Esophagus muscularis mucosa (tissue), 4 donors: ENCODE results near the gene BORCS6. TPM values are rescaled to one million over a fixed set of nuclear protein-coding genes. Genes with fewer than 3 reads are reported as not detected.
"Not testable (repeated sequence)": the region's sequence is repeated elsewhere in the genome, so short reads cannot be mapped to it uniquely, and the experiment has no call there.

ENCODE experiments used
- DNase-seq: peaks from one replicate; pipeline ENCODE4 v3.0.0-alpha.2; 2017; ENCODE audit errors: extremely low spot score
- H3K27ac ChIP-seq, 4 donors: fragments of 200-600 bp; sonication (generic); replicated peaks in 1 of 4; 1 replicate in 3 of 4; 2 replicates in 1 of 4; pipeline ENCODE4 v1.5.1; 2016 to 2019; ENCODE audit warnings: mild to moderate bottlenecking in 1 of 4
- H3K27me3 ChIP-seq, 4 donors: fragments of 200-600 bp; sonication (generic); one replicate each; pipeline versions ENCODE4 v1.5.1 to v1.6.0; 2016 to 2019
- H3K36me3 ChIP-seq, 4 donors: fragments of 200-600 bp; sonication (generic); one replicate each; pipeline ENCODE4 v1.5.1; 2016 to 2019
- H3K4me1 ChIP-seq, 4 donors: fragments of 200-600 bp; sonication (generic); one replicate each; pipeline ENCODE4 v1.5.1; 2016 to 2019
- H3K4me3 ChIP-seq, 4 donors: fragments of 200-600 bp; sonication (generic); 1 replicate in 2 of 4; 2 replicates in 2 of 4; pipeline ENCODE4 v1.5.1; 2016 to 2019; ENCODE audit warnings: mild to moderate bottlenecking in 4 of 4, moderate library complexity in 1 of 4
- H3K9me3 ChIP-seq, 4 donors: fragments of 200-600 bp; sonication (generic); 1 replicate in 3 of 4; 2 replicates in 1 of 4; pipeline ENCODE4 v1.5.1; 2016 to 2019
- EP300 ChIP-seq: sonication (generic); formaldehyde crosslinking; IDR thresholded peaks from one replicate; pipeline ENCODE4 v1.6.1; 2017; ENCODE audit warnings: antibody characterized with exemption
- POLR2A ChIP-seq: fragments of 450-650 bp; IDR thresholded peaks from one replicate; pipeline ENCODE4 v1.6.1; 2017; ENCODE audit warnings: antibody characterized with exemption, moderate library complexity, mild to moderate bottlenecking, low read depth
- POLR2AphosphoS5 ChIP-seq, 2 donors: sonication (generic); formaldehyde crosslinking; IDR thresholded peaks; one replicate each; pipeline ENCODE4 v1.6.1; 2017; ENCODE audit warnings: antibody characterized with exemption in 2 of 2
- WGBS: methylation state at CpG from one replicate; pipeline ENCODE4 v1.1.5; 2018; 5-methylcytosine and 5-hydroxymethylcytosine counted together
- intact Hi-C: fragments of 100-400 bp; cut with DNase I; formaldehyde crosslinking; loops from one replicate; pipeline ENCODE4 v1.15.1; 2023
- total RNA-seq, 4 donors: library from RNA; depleted of rRNA; stranded (reverse); fragments of >200 nt; gene quantifications; one replicate each; pipeline versions ENCODE4 v1.1.0 to v1.2.1, GENCODE V29; 2016
- TF ChIP-seq, protein P1 (sequence below), 3 experiments: fragments of 200-600 bp in 2 of 3; fragments of 450-650 bp in 1 of 3; sonication (generic) in 2 of 3; IDR thresholded peaks; one replicate each; pipeline ENCODE4 v1.5.1; 2017 to 2019; ENCODE audit warnings: antibody characterized with exemption in 3 of 3, mild to moderate bottlenecking in 2 of 3, moderate library complexity in 1 of 3

BORCS6 gene
- total RNA-seq, 4 donors from 2014 or later, result 8.6 to 22.4 (median 13.9) TPM

GRCh38 chr17:8221663-8222379 lies 31.8 kb upstream of the BORCS6 start:
- Histone ChIP-seq H3K4me1 (peaks cover 10 to 45% (median 39%) of the 10 kb centered on the region in 4 donors), H3K4me3 (peak overlapping the region; percentile 63 to 72 (median 68)), H3K9me3 (no peaks in the 10 kb centered on the region), H3K36me3 (no peaks in the 10 kb centered on the region), H3K27me3 (no peaks in the 10 kb centered on the region), H3K27ac (peak overlapping the region; percentile 93 to 98 (median 96))
- intact Hi-C loops, result loop anchor here (1.0 to 10.0 kb wide), 3 partner anchors 26 to 163 kb away; partner anchors contain the start of genes CTC1 and RPL26
- DNase-seq, result peak; percentile 98
- WGBS, result 1% methylated on average over 31 of the region's 40 CpGs
- TF ChIP-seq POLR2A (peak; percentile 32), POLR2AphosphoS5 (IDR thresholded peaks at IDR 0.05) (peak in 1 of 2 donors; percentile 73), EP300 (no peak)

GRCh38 chr17:8220783-8221662 lies 31.0 kb upstream of the BORCS6 start:
- Histone ChIP-seq H3K27me3 (no peaks in the 10 kb centered on the region), H3K36me3 (no peaks in the 10 kb centered on the region), H3K4me1 (peaks cover 10 to 37% (median 33%) of the 10 kb centered on the region in 4 donors), H3K4me3 (peak overlapping the region; percentile 63 to 72 (median 68)), H3K9me3 (no peaks in the 10 kb centered on the region), H3K27ac (peak overlapping the region; percentile 93 to 98 (median 96))
- WGBS, result under 1% methylated on average over 24 of the region's 45 CpGs
- intact Hi-C loops, result loop anchor here (1.0 to 10.0 kb wide), 3 partner anchors 27 to 164 kb away; partner anchors contain the start of genes CTC1 and RPL26
- TF ChIP-seq POLR2AphosphoS5 (IDR thresholded peaks at IDR 0.05) (peak; percentile 65 to 79), POLR2A (no peak)
- DNase-seq, result peak; percentile 99

- H3K4me3 ChIP-seq, H3K36me3 ChIP-seq, intact Hi-C loops, H3K9me3 ChIP-seq, H3K27ac ChIP-seq, DNase-seq, H3K27me3 ChIP-seq: not testable (repeated sequence)
- H3K4me1 ChIP-seq, result peaks cover 10 to 16% (median 14%) of the 10 kb centered on the region in 4 donors
- 83% methylated on average over 15 of the region's 15 CpGs for WGBS
Measured at GRCh38 chr17:8214000-8214399, 24.0 kb upstream of the BORCS6 start.

GRCh38 chr17:8212312-8213180 lies 22.6 kb upstream of the BORCS6 start:
- H3K9me3 ChIP-seq, result no peaks in the 10 kb centered on the region
- no peak overlapping the region for H3K4me3 ChIP-seq
- H3K27ac ChIP-seq, result no peak overlapping the region
- no peaks in the 10 kb centered on the region for H3K36me3 ChIP-seq
- intact Hi-C loops, result no loop called here
- no peak for DNase-seq
- H3K27me3 ChIP-seq, result no peaks in the 10 kb centered on the region
- WGBS, result 87% methylated on average over 12 of the region's 14 CpGs
- TF ChIP-seq POLR2A, result no peak
- TF ChIP-seq EP300, result no peak
- no peak for TF ChIP-seq POLR2AphosphoS5 (IDR thresholded peaks at IDR 0.05)
- TF ChIP-seq, protein P1, sequence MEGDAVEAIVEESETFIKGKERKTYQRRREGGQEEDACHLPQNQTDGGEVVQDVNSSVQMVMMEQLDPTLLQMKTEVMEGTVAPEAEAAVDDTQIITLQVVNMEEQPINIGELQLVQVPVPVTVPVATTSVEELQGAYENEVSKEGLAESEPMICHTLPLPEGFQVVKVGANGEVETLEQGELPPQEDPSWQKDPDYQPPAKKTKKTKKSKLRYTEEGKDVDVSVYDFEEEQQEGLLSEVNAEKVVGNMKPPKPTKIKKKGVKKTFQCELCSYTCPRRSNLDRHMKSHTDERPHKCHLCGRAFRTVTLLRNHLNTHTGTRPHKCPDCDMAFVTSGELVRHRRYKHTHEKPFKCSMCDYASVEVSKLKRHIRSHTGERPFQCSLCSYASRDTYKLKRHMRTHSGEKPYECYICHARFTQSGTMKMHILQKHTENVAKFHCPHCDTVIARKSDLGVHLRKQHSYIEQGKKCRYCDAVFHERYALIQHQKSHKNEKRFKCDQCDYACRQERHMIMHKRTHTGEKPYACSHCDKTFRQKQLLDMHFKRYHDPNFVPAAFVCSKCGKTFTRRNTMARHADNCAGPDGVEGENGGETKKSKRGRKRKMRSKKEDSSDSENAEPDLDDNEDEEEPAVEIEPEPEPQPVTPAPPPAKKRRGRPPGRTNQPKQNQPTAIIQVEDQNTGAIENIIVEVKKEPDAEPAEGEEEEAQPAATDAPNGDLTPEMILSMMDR (IDR thresholded peaks at IDR 0.05), result no peak
- H3K4me1 ChIP-seq, result peaks cover 10 to 16% (median 14%) of the 10 kb centered on the region in 4 donors

GRCh38 chr17:8210761-8211458 lies 20.9 kb upstream of the BORCS6 start:
- 13% methylated on average over 22 of the region's 22 CpGs for WGBS
- TF ChIP-seq EP300, result no peak
- TF ChIP-seq POLR2AphosphoS5 (IDR thresholded peaks at IDR 0.05), result no peak
- TF ChIP-seq POLR2A, result no peak
- TF ChIP-seq, protein P1 (IDR thresholded peaks at IDR 0.05), result no peak
- H3K4me1 ChIP-seq, result peaks cover 10 to 16% (median 14%) of the 10 kb centered on the region in 4 donors
- no peaks in the 10 kb centered on the region for H3K36me3 ChIP-seq
- intact Hi-C loops, result no loop called here
- H3K27me3 ChIP-seq, result no peaks in the 10 kb centered on the region
- peak overlapping the region; percentile 55 to 65 (median 62) for H3K4me3 ChIP-seq
- no peak for DNase-seq
- peak overlapping the region; percentile 84 to 86 (median 86) for H3K27ac ChIP-seq
- no peaks in the 10 kb centered on the region for H3K9me3 ChIP-seq
